Measurements from ENCODE around the gene SLC7A9.
"Not testable (repeated sequence)": the region's sequence is repeated elsewhere in the genome, so short reads cannot be mapped to it uniquely, and the experiment has no call there.

Gene SLC7A9

GRCh38 chr19:32863301-32863700 lies 6.3 kb downstream of the SLC7A9 start:
- no peak for DNase-seq

GRCh38 chr19:32862741-32863140 lies 6.8 kb downstream of the SLC7A9 start:
- no peak for DNase-seq

- DNase-seq, result no peak
Measured at GRCh38 chr19:32862173-32862572, 7.4 kb downstream of the SLC7A9 start.

DNA sequence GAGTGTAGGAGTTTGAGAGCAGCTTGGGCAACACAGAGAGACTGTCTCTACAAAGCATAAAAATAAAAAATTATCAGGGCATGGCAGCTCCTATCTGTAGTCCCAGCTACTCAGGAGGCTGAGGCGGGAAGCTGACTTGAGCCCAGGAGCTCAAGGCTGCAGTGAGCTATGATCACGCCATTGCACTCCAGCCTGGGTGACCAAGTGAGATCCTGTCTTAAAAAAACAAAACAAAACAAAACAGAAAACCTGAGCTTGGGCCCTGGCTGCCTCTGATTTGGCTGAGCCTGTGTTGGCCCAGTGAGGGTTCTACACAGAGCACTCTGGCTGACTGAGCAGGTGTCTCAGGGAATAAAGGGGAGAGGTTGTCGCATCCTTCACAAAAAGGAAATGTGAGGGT lies 8.0 kb downstream of the SLC7A9 start:
- no peak for DNase-seq

DNA sequence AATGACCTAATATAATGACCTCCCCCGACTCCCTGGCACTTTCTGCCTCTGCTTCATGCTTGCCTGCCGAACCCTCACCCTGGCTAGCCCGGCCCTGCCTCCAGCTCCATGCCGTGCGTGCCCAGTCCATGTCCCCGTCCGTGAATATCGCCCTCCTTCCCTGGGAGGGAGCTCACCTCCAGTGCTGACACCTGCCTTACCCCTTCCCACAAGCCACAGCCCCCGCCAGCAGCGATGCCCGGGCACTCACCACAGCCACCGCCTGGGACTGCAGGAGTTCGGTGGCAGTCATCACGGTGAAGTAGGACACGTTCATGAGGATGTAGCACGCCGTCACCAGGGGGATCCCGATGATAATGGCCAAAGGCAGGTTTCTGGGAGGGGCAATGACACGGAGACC lies 10.0 kb downstream of the SLC7A9 start:
- DNase-seq, result no peak

- no peak for DNase-seq
Measured at GRCh38 chr19:32858559-32858958, 11.0 kb downstream of the SLC7A9 start.

DNA sequence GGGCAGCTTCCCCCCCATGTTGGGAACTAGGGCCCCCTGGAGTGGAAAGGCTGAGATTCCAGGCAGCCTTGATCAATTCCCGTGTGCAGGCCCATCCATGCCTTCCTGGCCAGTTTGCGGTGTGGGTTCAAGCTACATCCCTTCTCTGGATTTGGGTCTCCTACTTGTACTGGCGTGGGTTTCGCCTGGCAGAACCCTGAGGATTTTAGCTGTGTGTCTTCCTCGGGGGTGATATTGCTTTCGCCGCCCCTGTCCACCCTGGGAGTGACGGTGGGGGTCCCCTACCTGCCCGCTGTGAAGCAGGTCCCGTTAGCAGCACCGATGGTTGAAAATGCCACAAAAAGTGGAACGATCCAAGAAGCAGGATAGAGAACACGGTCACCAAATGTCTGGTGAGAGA lies 11.4 kb downstream of the SLC7A9 start:
- no peak for DNase-seq

- DNase-seq, result no peak
Measured at GRCh38 chr19:32857584-32857983, 12.0 kb downstream of the SLC7A9 start.

DNA sequence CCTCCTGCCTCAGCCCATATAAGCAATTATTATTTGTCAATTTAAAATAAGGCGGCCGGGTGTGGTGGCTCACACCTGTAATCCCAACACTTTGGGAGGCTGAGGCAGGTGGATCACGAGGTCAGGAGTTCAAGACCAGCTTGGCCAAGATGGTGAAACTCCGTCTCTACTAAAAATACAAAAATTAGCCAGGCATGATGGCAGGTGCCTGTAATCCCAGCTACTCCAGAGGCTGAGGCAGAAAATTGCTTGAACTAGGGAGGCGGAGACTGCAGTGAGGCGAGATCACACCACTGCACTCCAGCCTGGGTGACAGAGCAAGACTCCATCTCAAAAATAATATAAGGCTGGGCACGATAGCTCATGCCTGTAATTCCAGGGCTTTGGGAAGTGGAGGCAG lies 12.7 kb downstream of the SLC7A9 start:
- DNase-seq, result not testable (repeated sequence)

DNA sequence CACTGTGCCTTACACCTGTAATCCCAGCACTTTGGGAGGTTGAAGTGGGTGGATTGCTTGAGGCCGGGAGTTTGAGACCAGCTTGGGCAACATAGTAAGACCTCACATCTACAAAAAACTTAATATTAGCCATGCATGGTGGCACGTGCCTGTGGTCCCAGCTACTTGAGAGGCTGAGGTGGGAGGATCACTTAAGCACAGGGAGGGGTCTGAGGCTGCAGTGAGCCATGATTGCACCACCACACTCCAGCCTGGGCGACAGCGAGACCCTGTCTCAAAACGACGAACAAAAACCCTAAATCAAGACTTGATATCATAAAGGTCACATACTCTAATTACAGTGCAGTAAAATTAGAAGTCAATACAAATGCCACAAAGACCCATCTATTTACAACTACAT lies 17.4 kb downstream of the SLC7A9 start:
- no peak for DNase-seq

- not testable (repeated sequence) for DNase-seq
Measured at GRCh38 chr19:32848035-32848434, 21.5 kb downstream of the SLC7A9 start.

DNA sequence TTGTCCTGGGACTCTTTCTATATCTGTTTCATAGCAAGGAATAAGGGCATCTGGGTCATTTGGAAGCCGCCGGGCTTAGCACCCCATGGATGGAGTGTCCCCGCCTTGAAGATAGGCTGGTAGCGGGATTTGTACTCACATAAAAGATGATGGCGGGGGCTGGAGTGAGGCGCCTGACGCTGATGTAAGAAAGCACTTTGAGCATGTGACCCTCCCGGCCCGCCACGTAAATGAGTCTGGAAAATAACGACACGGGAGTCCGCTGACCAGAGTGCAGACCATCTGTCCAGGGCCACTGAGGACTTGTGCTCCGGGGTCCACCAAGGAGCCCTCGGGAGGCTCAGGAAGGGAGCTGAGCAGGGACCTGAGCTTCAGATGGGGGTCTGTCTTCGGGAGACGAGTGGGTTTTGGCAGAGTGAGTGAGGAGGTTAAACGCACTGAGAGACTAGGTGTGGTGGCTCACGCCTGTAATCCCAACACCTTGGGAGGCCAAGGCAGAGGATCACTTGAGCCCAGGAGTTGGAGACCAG lies 25.8 kb downstream of the SLC7A9 start:
- no peak for DNase-seq

GRCh38 chr19:32842061-32842460 lies 27.5 kb downstream of the SLC7A9 start:
- DNase-seq, result no peak

DNA sequence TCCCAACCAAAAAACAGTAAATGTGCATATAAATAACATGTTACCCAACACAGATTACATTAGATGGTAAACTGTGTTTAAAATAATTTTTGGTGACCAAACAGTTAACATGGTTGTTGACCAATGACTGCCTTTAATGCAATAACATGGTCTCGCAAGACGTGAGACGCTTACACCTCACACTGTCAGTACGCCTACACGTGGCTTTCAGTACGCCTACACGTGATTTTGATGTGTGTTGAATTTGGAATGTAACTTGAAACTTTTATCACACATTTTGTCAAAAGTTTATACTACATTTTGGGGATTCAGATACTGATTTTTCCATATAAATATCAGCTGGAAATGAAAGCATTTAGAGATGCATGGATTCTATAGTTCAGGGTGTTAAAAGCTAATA lies 32.0 kb downstream of the SLC7A9 start:
- no peak for DNase-seq

DNA sequence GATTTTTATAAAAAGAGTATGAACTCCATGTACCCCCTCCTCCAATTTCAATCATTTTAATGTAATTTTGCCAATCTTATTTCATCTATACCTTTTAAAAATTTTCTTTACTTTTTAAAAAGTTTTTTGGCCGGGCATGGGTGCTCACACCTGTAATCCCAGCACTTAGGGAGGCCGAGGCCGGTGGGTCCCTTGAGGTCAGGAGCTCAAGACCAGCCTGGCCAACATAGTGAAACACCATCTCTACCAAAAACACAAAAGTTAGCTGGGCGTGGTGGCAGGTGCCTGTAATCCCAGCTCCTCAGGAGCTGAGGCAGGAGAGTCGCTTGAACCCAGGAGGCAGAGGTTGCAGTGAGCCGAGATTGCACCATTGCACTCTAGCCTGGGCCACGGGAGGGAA lies 36.2 kb downstream of the SLC7A9 start:
- DNase-seq, result not testable (repeated sequence)

- DNase-seq, result not testable (repeated sequence)
Measured at GRCh38 chr19:32832825-32833224, 36.7 kb downstream of the SLC7A9 start.

DNA sequence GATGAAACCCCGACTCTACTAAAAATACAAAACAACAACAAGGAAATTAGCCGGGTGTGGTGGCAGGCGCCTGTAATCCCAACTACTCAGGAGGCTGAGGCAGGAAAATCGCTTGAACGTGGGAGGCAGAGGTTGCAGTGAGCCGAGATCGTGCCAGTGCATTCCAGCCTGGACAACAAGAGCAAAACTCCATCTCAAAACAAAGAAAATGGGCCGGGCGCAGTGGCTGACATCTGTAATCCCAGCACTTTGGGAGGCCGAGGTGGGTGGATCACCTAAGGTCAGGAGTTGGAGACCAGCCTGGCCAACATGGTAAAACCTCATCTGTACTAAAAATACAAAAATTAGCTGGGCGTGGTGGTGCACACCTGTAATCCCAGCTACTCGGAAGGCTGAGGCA lies 37.5 kb downstream of the SLC7A9 start:
- not testable (repeated sequence) for DNase-seq

DNA sequence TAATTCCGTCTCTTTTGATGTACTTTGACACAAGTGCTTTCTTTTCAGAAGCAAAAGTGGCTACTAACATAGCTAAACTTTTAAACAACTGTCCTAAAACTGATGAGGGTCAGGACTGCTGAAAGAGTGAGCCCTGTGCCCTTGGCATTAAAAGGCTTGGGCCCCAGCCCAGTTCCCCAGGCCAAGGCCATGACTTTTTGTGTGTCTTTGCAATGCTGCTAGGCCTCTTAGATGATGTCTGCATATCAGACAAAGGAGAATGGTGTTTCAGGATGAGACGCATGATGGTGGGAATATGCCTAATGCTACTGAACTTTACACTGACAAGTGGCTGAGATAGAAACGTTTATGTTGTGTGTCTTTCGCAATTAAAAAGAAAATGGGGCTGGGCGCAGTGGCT lies 38.0 kb downstream of the SLC7A9 start:
- DNase-seq, result no peak

- no peak for DNase-seq
Measured at GRCh38 chr19:32830231-32831014, 39.1 kb downstream of the SLC7A9 start.

- DNase-seq, result no peak
Measured at GRCh38 chr19:32829345-32829896, 40.1 kb downstream of the SLC7A9 start.

DNA sequence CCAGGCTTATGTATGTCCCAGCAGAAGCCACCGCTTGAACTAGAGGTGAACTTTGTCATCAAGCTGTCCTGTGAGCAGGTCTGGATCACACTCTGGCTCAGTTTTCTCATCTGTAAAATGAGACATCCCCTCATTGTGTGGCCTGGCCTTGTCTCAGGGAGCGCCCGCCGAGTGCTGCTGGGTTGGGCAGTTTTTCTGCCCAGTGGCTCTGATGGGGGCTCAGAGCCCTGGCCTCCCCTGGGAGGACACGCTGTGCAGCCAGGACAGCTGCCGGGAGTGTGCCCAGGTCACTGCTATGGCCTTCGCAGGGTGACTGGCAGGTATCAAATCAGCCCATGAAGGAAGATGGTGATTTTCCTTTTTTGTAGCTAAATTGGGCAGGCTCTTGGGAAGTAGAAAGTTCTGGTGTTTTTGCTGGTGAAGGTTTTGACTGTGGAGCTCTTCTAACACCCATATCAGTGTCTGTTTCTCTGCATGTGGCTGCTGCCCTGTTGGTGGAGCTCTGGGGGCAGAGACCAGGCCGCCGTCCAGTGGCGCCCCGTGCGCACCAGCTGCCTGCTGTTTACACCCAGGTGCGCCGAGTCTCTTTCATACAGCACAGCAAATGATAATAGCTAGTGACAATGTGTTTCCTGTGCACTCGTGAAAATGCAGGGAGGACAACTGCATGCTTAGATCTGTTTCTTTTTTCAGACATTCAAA lies 40.8 kb downstream of the SLC7A9 start:
- no peak for DNase-seq

- DNase-seq, result no peak
Measured at GRCh38 chr19:32828139-32828538, 41.4 kb downstream of the SLC7A9 start.

DNA sequence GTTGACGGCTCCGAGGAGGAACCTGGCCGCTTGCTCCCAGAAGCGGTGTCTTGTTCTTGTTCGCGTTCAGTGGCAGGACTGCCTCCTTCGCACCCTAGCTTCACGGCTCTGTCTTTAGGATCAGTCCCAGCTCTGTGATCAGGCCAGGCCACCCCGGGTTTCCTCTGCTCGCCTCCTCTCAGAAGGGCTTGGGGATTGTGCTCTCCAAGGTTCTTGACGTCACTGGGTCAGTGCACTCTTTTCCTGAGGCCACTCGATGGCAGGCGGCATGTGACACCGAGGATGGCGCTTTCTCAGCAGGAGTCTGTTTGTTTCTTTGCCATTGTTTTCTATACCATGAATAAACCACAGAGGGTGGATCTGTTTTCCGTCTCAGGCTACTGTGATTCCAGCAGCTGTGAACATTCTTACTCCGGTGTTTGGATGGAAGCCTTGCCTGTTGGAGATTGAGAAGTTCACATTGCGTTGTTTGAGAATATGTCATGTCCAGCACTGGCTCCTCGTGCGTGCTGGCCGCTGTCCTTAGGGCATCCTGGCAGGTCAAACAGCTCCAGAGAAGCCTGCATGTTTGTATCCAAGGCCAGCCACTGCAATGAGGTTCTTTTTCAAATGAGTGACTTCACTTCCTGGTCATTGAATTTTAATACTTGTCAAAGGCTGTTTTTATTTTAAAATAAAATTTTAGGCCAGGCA lies 44.5 kb downstream of the SLC7A9 start:
- DNase-seq, result no peak

Measured in bone marrow (tissue), 2 donors.